HepG2 (cell line): ENCODE results near the gene PRR11. TPM values are rescaled to one million over a fixed set of nuclear protein-coding genes. Genes with fewer than 3 reads are reported as not detected.

Experiments used
- ATAC-seq: fragments of 200-7000 bp; cut with Tn5 transposase; 3 replicates; pipeline ENCODE4 v1.9.1; 2020; ENCODE audit warnings: mild to moderate bottlenecking, moderate library complexity
- BruUV-seq: library from RNA; stranded (reverse); fragments of 400-500 nt; replicated peaks from 2 replicates; lab custom pipeline; 2021; lab: Mats Ljungman, UMichigan
- CTCF ChIA-PET: fragments of 300-600 bp; formaldehyde crosslinking; extraction: SDS; loops from one replicate; lab custom pipeline; 2021; ENCODE audit warnings: low total read pairs, inconsistent platforms, low intra/inter-chr PET ratio; lab: Yijun Ruan, JAX
- POLR2A ChIA-PET: fragments of 350-600 bp; sonication (Branson Sonifier 250); formaldehyde crosslinking; loops from one replicate; lab custom pipeline; 2020; ENCODE audit warnings: antibody characterized with exemption, inconsistent platforms; lab: Yijun Ruan, JAX
- DNase-seq: peaks from one replicate; pipeline ENCODE4 v3.0.0-alpha.2; 2015; ENCODE audit warnings: low spot score
- FAIRE-seq: peaks from 3 replicates; lab custom pipeline; 2011; peaks lifted over from hg19 to GRCh38; lab: Jason Lieb, UNC
- H2AFZ ChIP-seq: one replicate; pipeline ENCODE4 v1.6.1; 2011; ENCODE audit warnings: low read length, inconsistent platforms
- H3K27ac ChIP-seq: fragments of 300-600 bp; 3 replicates; pipeline ENCODE4 v1.8.0; 2011; ENCODE audit warnings: mixed run types, mild to moderate bottlenecking, mixed read lengths, low read length, inconsistent platforms; ENCODE audit not compliant: insufficient read depth; ENCODE audit errors: extremely low read length
- H3K27me3 ChIP-seq, 2 experiments: fragments of 200-600 bp in 1 of 2; 2 replicates in 1 of 2; 3 replicates in 1 of 2; pipeline versions ENCODE4 v1.6.0 to v1.8.0; 2011; ENCODE audit warnings: low read length in 2 of 2, mild to moderate bottlenecking in 2 of 2, moderate library complexity in 2 of 2, inconsistent platforms in 1 of 2; ENCODE audit not compliant: insufficient read depth in 2 of 2, control insufficient read depth in 1 of 2
- H3K36me3 ChIP-seq, 2 experiments: fragments of 200-600 bp in 1 of 2; replicated peaks in 1 of 2; 2 replicates in 1 of 2; 3 replicates in 1 of 2; pipeline versions ENCODE4 v1.5.1 to v1.8.0; 2011; ENCODE audit warnings: low read length in 2 of 2, inconsistent platforms in 1 of 2; ENCODE audit not compliant: insufficient read depth in 2 of 2, control insufficient read depth in 1 of 2
- H3K4me1 ChIP-seq: 2 replicates; pipeline ENCODE4 v1.5.1; 2012; ENCODE audit warnings: low read length, inconsistent platforms; ENCODE audit not compliant: insufficient read depth
- H3K4me2 ChIP-seq: 2 replicates; pipeline ENCODE4 v1.6.0; 2011; ENCODE audit warnings: low read depth, low read length, inconsistent platforms
- H3K4me3 ChIP-seq, 3 experiments: fragments of 200-600 bp in 1 of 3; sonication (generic), shearing (Covaris generic) in 1 of 3; replicated peaks in 1 of 3; 2 replicates each; pipeline ENCODE4 v1.5.1; 2011 to 2016; ENCODE audit warnings: low read length in 3 of 3, inconsistent platforms in 2 of 3, low read depth in 2 of 3, mild to moderate bottlenecking in 2 of 3, control low read depth in 1 of 3, mixed read lengths in 1 of 3; ENCODE audit not compliant: insufficient read depth in 1 of 3
- H3K79me2 ChIP-seq: one replicate; pipeline ENCODE4 v1.6.1; 2011; ENCODE audit warnings: low read length, inconsistent platforms; ENCODE audit not compliant: insufficient read depth
- H3K9ac ChIP-seq: 2 replicates; pipeline ENCODE4 v1.6.0; 2011; ENCODE audit warnings: mild to moderate bottlenecking, low read depth, low read length, inconsistent platforms; ENCODE audit not compliant: insufficient read depth
- H3K9me3 ChIP-seq: 2 replicates; pipeline ENCODE4 v1.5.1; 2012; ENCODE audit warnings: mild to moderate bottlenecking, low read length
- H4K20me1 ChIP-seq: 2 replicates; pipeline ENCODE4 v1.6.0; 2011; ENCODE audit warnings: inconsistent platforms, mild to moderate bottlenecking, low read length, moderate library complexity; ENCODE audit not compliant: insufficient read depth
- ARID5B ChIP-seq: IDR thresholded peaks from 2 replicates; pipeline ENCODE4 v1.4.0; 2020; ENCODE audit warnings: mild to moderate bottlenecking, missing genetic modification reagents
- MAF1 ChIP-seq: sonication (generic); formaldehyde crosslinking; IDR thresholded peaks from 2 replicates; pipeline ENCODE4 v1.5.0; 2020; ENCODE audit warnings: missing genetic modification reagents, borderline replicate concordance
- MXI1 ChIP-seq: IDR thresholded peaks from 3 replicates; pipeline ENCODE4 v1.6.1; 2012; ENCODE audit warnings: low read depth, low read length, inconsistent platforms, borderline replicate concordance
- SOX5 ChIP-seq: IDR thresholded peaks from 2 replicates; pipeline ENCODE4 v1.6.1; 2016; ENCODE audit warnings: borderline replicate concordance
- TP53 ChIP-seq: sonication (generic); formaldehyde crosslinking; conservative IDR thresholded peaks from 2 replicates; pipeline ENCODE4 v1.4.0; 2020; ENCODE audit warnings: missing genetic modification reagents
- ZNF589 ChIP-seq: sonication (generic); formaldehyde crosslinking; conservative IDR thresholded peaks from 2 replicates; pipeline ENCODE4 v1.8.0; 2022; ENCODE audit warnings: mild to moderate bottlenecking, moderate library complexity, missing genetic modification reagents
- ZNF605 ChIP-seq: sonication (generic); formaldehyde crosslinking; IDR thresholded peaks from 2 replicates; pipeline ENCODE4 v1.8.0; 2022; ENCODE audit warnings: mild to moderate bottlenecking, missing genetic modification reagents
- ZNF674 ChIP-seq: sonication (generic); formaldehyde crosslinking; IDR thresholded peaks from 2 replicates; pipeline ENCODE4 v1.5.0; 2020; ENCODE audit warnings: low read depth, mild to moderate bottlenecking, missing genetic modification reagents
- WGBS: methylation state at CpG from one replicate; pipeline ENCODE4 v1.1.6; 2017; ENCODE audit warnings: low lambda C conversion rate; 5-methylcytosine and 5-hydroxymethylcytosine counted together
- in situ Hi-C: cut with HindIII; loops from 2 replicates; pipeline ENCODE4 v1.10.0; 2017; ENCODE audit warnings: low pct_unique_long_range_greater_than_20kb; ENCODE audit not compliant: extremely low pct_ligation_motif_present
- intact Hi-C: fragments of 100-400 bp; cut with micrococcal nuclease; formaldehyde crosslinking; loops from one replicate; pipeline ENCODE4 v1.10.0; 2022; ENCODE audit not compliant: unreplicated experiment
- polyA plus RNA-seq, 8 experiments: library from polyadenylated mRNA; depleted of rRNA in 3 of 8; stranded (reverse) in 7 of 8; unstranded in 1 of 8; fragments of >200 nt; fragmentation: Illumina TruSeq in 4 of 8; extraction: Trizol in 4 of 8; gene quantifications; 2 replicates each; pipeline versions ENCODE4 v1.2.1 to v1.2.3, GENCODE V29; 2011 to 2016; ENCODE audit warnings: low read depth in 4 of 8, missing spikeins in 1 of 8, mixed read lengths in 1 of 8; ENCODE audit not compliant: insufficient read depth in 1 of 8
- total RNA-seq, 5 experiments: library from RNA; depleted of rRNA; stranded (reverse); fragments of >200 nt; fragmentation: Illumina TruSeq; extraction: Trizol; gene quantifications; 2 replicates each; pipeline ENCODE4 v1.2.3, GENCODE V29; 2016; ENCODE audit warnings: low read depth in 1 of 5
- TF ChIP-seq, protein P1 (sequence below): IDR thresholded peaks from 2 replicates; pipeline ENCODE4 v1.6.1; 2016; ENCODE audit warnings: missing genetic modification reagents, missing compliant biosample characterization
- TF ChIP-seq, protein P2 (sequence below): fragments of 450-650 bp; IDR thresholded peaks from 2 replicates; pipeline ENCODE4 v1.6.1; 2016
- TF ChIP-seq, protein P3 (sequence below): sonication (generic); formaldehyde crosslinking; IDR thresholded peaks from 2 replicates; pipeline ENCODE4 v1.4.0; 2020; ENCODE audit warnings: missing genetic modification reagents, borderline replicate concordance

Gene PRR11
- total and polyA plus RNA-seq, 2 of the 13 experiments (the other 11 are each of a cell fraction or from before 2014, with no cell fraction given): 35.7 to 39.2 TPM

DNA sequence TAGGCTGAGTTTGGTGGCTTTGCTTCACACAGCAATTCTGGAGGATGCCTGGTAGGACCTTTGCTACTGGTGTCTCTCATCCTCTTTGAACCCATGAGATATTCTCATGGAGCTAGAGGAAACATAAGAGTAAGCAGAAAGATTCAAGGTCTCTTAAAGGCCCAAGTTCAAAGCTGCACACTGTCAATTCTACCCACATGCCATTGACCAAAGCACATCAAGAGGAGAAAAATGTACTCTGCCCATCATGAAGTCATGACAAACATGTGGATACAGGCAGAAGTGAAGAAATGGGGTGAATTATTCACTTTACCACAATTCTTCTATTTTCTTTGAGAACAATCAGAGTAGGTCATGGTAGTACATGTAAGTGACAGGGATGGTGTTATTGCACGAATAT lies 13.7 kb upstream of the PRR11 start:
- 94% methylated on average over 1 of the region's 1 CpG for WGBS
- H3K4me2 ChIP-seq: no peak overlapping the region
- peaks cover 27% of the 10 kb centered on the region for H3K4me1 ChIP-seq
- H3K4me3 ChIP-seq: no peak overlapping the region
- ATAC-seq (peak; percentile 88), DNase-seq (peak; percentile 60), FAIRE-seq (peak; percentile 82)
- TSS peak; percentile 46 for BruUV-seq
- ChIA-PET CTCF (no interaction called here), POLR2A (interaction anchor here (0.7 to 1.0 kb wide), 2 partner anchors 13 to 509 kb away, joined by 3 read pairs; partner anchors contain the start of genes PRR11 and SKA2)
- in situ Hi-C loops (no loop called here), intact Hi-C loops (no loop called here)
- no peak overlapping the region for H2AFZ ChIP-seq
- H3K27me3 ChIP-seq: no peaks in the 10 kb centered on the region
- H3K9me3 ChIP-seq: no peaks in the 10 kb centered on the region
- H3K36me3 ChIP-seq: peaks cover 5 to 7% of the 10 kb centered on the region in 2 experiments; a peak in 2 of 5 replicates
- no peak overlapping the region for H3K27ac ChIP-seq
- no peaks in the 10 kb centered on the region; the same call in 1 of the 2 replicates for H4K20me1 ChIP-seq
- peaks cover 85% of the 10 kb centered on the region for H3K79me2 ChIP-seq
- H3K9ac ChIP-seq: no peak overlapping the region
- TF ChIP-seq MAF1 (no peak), TP53 (CRISPR knock-in tag) (no peak), ARID5B (peak; percentile 56; the same call in 1 of the 2 replicates), ZNF589 (CRISPR knock-in tag) (no peak), ZNF674 (CRISPR knock-in tag) (no peak), MXI1 (peak; percentile 52; the same call in 1 of the 3 replicates), SOX5 (CRISPR knock-in tag) (peak; percentile 14; the same call in 1 of the 2 replicates), ZNF605 (CRISPR knock-in tag) (0 out of 2 replicates have a peak, but pooled peaks have one; percentile 7)
- TF ChIP-seq, protein P1, sequence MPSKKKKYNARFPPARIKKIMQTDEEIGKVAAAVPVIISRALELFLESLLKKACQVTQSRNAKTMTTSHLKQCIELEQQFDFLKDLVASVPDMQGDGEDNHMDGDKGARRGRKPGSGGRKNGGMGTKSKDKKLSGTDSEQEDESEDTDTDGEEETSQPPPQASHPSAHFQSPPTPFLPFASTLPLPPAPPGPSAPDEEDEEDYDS (CRISPR knock-in tag): no peak
- TF ChIP-seq, protein P2, sequence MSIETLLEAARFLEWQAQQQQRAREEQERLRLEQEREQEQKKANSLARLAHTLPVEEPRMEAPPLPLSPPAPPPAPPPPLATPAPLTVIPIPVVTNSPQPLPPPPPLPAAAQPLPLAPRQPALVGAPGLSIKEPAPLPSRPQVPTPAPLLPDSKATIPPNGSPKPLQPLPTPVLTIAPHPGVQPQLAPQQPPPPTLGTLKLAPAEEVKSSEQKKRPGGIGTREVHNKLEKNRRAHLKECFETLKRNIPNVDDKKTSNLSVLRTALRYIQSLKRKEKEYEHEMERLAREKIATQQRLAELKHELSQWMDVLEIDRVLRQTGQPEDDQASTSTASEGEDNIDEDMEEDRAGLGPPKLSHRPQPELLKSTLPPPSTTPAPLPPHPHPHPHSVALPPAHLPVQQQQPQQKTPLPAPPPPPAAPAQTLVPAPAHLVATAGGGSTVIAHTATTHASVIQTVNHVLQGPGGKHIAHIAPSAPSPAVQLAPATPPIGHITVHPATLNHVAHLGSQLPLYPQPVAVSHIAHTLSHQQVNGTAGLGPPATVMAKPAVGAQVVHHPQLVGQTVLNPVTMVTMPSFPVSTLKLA: peak; percentile 34; the same call in 1 of the 2 replicates
- TF ChIP-seq, protein P3, sequence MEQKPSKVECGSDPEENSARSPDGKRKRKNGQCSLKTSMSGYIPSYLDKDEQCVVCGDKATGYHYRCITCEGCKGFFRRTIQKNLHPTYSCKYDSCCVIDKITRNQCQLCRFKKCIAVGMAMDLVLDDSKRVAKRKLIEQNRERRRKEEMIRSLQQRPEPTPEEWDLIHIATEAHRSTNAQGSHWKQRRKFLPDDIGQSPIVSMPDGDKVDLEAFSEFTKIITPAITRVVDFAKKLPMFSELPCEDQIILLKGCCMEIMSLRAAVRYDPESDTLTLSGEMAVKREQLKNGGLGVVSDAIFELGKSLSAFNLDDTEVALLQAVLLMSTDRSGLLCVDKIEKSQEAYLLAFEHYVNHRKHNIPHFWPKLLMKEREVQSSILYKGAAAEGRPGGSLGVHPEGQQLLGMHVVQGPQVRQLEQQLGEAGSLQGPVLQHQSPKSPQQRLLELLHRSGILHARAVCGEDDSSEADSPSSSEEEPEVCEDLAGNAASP (CRISPR knock-in tag): no peak
